COLO829 (cell line): ENCODE data around the gene HS6ST1.
"Not testable (repeated sequence)": the region's sequence is repeated elsewhere in the genome, so short reads cannot be mapped to it uniquely, and the experiment has no call there.

Source experiments
- DNase-seq: peaks from one replicate; pipeline ENCODE4 v3.0.0; 2012; ENCODE audit warnings: low spot score

Gene HS6ST1

DNA sequence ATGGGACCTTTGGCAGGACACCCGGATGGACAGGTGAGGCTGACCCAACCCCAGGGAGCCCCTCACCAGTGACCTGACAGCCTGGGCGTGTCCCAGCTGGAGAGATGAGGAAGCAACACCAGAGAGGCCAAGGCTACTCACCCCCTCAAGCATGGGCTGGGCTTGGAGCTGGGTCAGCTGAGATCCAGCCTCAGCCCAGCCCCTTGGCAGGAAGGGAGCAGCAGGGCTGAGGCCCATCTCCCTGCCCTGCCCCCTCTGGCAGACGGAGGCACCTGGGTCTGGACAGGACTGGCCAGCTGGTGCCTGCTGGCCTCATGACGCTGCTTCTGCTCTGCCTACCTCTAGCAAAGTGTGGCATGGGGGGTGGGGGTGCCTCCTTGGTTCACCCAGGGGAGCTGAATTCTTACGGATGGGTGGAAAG is 37.8 kb downstream of the HS6ST1 start:
- no peak for DNase-seq

GRCh38 chr2:128280158-128280871 is 38.4 kb downstream of the HS6ST1 start:
- no peak for DNase-seq

GRCh38 chr2:128279786-128280157 is 38.9 kb downstream of the HS6ST1 start:
- DNase-seq: no peak

GRCh38 chr2:128279009-128279408 is 39.7 kb downstream of the HS6ST1 start:
- DNase-seq: no peak

GRCh38 chr2:128277961-128278681 is 40.5 kb downstream of the HS6ST1 start:
- no peak for DNase-seq

DNA sequence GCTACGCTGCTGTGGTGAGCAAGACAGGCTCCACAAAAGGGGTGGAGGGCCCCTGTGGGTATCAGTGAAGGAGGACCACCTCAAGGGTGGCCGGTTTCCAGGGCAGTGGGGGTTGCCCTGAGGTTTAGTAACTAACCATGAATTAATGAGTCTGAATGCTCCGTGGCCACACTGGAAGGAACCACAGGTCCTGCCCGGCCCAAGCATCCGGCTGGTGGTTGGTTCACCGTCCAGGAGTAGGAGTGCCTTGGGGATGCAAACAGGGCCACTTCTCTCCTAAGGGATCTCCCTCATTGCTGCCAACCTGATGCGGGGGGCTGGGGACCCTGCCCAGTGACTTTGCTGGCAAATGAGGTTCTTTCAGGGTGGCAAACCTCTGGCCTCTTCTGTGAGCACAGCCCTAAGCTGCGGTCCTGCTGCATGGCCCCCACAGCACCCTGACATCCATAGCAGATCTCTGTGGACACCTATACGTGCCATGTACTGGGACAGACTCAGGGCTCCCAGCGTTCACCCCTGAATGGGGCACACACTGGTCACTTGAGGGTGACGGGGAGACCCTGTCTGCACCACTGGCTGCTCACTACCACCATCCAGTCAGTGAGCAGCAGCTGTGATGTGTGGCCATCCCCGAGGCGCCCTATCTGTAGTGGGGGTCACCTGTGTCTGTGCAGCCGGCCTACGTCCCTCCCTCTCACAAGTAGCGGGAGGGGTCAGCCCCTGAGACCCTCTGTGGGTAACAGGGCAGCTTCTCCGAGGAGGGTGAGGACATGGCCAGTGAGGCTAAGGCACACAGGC is 41.6 kb downstream of the HS6ST1 start:
- no peak for DNase-seq

- no peak for DNase-seq
Measured at GRCh38 chr2:128275498-128276045, 43.1 kb downstream of the HS6ST1 start.

DNA sequence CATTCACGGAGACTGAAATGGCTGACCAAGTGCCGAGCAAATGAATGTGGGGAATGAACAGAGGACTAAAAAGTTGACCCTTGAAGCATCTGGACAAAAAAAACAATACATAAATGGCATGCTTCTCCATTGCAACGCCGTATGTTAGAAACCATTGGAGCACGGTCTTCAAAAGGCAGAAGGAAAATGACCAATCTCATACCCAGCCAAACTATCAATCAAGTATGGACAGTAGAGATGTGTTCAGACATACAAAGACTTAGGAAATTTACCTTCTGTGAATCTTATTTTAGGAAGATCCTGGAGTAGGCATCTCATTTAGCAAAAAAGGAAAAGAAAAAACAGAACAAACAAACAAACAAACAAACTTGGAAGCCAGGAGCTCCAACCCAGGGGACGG is 44.5 kb downstream of the HS6ST1 start:
- DNase-seq: no peak

DNA sequence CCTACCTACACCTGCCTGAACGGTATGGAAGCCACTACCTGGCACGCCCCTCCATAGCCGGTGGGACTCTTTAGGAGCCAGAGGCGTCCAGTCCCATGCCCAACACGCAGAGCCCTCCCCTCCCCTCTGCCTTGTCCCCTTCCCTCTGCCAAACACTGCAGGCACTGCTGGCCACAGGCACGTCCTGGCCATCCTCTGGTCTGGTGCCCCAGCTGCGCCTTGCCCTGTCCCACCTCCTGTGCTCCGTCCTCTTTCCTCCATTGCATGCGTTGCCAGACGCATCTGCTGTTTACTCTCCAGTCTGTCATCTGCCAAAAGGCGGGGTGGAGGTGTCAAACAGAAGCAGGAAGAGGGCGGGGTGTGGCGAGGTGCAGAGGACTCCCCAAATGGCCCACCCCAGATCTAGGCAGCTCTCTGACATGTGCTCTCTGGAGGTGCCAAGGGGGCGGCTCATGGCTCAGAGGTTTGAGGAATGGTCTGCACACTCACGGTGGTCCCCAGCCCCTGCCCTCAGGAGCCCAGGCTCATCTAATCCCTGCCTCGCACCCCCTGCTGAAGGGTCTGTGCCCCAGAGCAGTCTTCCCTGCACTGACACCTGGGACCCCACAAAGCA is 45.1 kb downstream of the HS6ST1 start:
- no peak for DNase-seq

- DNase-seq: no peak
Measured at GRCh38 chr2:128272601-128273468, 45.8 kb downstream of the HS6ST1 start.

DNA sequence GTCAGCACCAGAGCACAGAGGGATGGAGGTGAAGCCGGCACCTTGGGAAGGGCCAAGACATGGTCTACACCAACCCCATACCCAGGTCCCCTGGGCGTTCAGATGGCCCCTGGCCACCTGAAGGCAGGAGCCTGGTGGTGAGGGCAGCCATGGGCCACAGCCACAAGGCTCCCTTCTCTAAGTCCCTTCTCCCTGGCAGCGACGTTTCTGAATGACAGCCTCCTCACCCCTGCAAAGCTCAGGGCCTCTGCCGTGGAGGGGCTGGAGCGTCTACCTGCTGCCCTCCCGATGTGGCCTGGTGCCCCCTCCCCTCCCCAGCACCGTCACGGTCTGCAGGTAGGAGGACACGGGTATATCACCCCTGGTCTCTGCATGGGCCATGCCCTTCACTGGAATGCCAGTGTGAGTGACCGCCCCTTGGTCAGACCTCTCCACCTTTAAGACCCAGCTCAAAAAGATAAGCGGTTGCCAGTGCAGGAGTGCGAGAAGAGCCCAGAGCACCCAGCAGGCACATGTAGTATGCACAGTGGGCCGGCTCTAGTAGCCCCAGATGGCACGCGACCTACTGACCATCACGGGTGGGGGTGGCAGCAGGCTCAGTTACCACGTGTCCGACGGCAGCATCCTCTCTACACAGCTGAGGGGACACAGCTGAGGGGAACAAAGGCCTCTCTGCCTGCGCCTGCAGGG is 46.6 kb downstream of the HS6ST1 start:
- no peak for DNase-seq

GRCh38 chr2:128271597-128271910 is 47.1 kb downstream of the HS6ST1 start:
- DNase-seq: no peak

DNA sequence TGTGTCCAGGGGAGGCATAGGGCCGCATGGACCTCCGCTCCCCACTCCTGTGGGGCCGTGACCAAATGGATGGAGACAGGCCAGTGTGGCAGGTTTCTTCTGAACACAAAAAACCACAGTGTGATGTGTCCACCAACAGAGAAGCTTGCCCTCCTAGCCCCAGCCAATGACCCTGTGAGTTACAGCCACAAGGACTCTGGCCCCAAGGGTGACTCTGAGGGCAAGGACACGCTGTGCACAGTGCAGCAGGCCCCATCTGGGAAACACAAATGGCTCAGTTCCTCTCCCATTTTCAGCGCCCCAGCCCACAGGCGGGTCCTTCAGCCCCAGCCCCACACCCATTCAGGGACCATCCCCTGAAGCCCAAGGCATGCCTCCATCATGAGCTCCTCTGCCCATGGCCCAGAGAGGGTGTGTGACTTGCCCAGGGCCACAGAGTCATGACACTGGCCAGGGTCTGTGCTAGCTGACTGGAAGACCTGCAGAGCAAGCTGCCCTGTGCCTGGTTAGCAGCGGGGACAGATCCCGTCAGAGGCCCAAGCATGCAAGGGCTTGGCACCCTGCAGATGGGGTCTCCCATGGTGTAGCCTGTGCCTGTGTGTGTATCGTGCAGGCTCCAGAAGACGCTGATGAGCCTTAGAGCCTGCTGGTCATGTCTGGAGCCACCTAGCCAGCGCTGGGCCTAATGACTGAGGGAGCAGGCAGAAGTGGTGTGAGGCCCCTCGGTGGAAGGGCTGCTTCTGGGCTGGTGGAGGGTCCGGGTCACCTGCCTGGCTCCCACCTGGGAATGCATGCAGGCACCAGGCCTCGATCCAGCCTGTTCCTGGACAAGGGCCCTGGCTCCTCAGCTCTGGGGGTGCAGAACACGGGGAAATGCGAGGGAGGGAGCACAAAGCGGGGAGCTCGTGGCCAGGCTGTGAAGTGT is 47.7 kb downstream of the HS6ST1 start:
- DNase-seq: no peak

DNA sequence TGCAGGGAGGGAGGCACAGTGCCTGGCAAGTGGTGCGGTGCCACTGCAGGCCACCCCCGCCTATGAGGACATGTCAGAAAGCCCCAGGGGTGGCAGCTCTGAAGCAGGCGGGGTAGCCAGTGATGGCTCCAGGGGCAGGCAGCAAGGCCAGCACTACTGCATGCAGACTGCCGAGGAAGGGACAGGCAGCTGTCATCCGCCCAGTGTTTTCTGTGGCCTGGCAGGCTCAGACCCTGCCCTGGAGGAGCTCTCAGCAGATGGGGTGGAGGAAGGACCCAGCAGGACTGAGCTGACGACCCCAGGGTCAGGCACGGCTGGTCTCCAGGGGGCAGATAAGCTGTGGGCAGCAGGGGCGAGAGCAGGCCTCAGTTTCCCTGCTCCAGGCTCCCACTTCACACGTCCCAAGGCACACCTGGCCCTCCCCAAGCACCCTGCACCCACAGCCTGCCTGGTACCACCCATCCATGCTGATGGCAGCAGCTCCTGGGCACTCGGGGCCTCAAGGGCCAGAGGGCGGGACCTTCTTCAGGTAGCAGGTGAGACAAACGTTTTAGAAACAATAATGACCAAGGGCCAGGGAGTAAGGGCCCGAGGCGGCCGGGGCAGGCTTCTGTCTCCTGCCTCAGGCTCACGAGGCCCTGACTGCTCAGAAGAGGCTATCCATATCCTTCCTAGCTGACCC is 48.5 kb downstream of the HS6ST1 start:
- no peak for DNase-seq

GRCh38 chr2:128269063-128269989 is 49.3 kb downstream of the HS6ST1 start:
- no peak for DNase-seq

- DNase-seq: not testable (repeated sequence)
Measured at GRCh38 chr2:128268611-128269010, 50.1 kb downstream of the HS6ST1 start.

DNA sequence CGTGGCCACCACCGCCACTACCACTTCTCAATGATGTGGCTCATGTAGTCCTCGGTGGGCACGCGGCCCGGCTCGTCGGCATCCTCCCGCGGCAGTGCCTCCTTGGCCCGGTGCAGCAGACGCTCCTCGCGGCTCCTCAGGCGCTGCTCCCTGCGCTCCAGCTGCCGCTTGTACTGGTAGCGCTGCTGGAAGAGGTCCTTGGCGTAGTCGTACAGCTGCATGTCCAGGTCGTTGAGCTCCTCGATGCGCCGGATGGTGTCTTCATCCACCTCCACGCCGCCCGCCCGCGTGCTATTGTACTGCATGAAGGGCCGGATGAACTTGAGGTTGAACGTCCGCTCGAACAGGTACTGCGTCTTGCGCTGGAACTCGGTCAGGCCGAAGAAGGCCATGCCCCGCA is 50.5 kb downstream of the HS6ST1 start:
- DNase-seq: not testable (repeated sequence)

DNA sequence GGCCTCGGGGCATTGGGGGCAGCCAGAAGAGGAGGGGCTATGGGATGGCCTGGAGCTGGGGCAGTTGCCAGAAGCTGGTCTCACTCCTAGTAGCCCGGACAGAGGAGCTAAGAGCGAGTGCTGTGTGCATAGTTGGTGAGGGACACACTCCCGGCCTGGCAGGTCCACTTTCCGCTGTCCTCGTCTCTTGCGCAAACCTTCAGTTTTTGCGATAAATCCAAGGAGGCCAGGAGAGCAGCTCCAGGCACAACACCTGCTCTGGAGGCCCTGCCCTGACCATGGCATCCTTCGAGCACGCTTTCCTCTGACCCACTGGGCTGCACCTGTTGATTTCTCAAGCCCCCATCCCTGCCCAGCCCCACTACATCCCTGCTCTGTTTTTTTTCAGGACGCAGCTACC is 51.0 kb downstream of the HS6ST1 start:
- DNase-seq: not testable (repeated sequence)
